Colonic mucosa (tissue), 4 donors: ENCODE data around the gene XKR7. TPM values are rescaled to one million over a fixed set of nuclear protein-coding genes. Genes with fewer than 3 reads are reported as not detected.
"Not testable (repeated sequence)": the region's sequence is repeated elsewhere in the genome, so short reads cannot be mapped to it uniquely, and the experiment has no call there.

Experiments used
- DNase-seq: peaks from one replicate; pipeline ENCODE4 v3.0.0-alpha.2; 2020
- H3K27ac ChIP-seq: fragments of 200-600 bp; one replicate; pipeline ENCODE4 v1.8.0; 2021
- H3K27me3 ChIP-seq: fragments of 200-600 bp; one replicate; pipeline ENCODE4 v1.8.0; 2021
- H3K36me3 ChIP-seq: fragments of 200-600 bp; one replicate; pipeline ENCODE4 v1.8.0; 2021
- H3K4me1 ChIP-seq: fragments of 200-600 bp; one replicate; pipeline ENCODE4 v1.8.0; 2021; ENCODE audit warnings: mild to moderate bottlenecking
- H3K4me3 ChIP-seq: fragments of 200-600 bp; one replicate; pipeline ENCODE4 v1.8.0; 2021
- H3K9ac ChIP-seq, 2 donors: one replicate each; pipeline ENCODE4 v1.7.0; 2013; ENCODE audit warnings: control low read depth in 2 of 2, low read depth in 2 of 2, low read length in 2 of 2
- H3K9me3 ChIP-seq: fragments of 200-600 bp; one replicate; pipeline ENCODE4 v1.8.0; 2021
- intact Hi-C: fragments of 100-400 bp; cut with DNase I; formaldehyde crosslinking; loops from one replicate; pipeline ENCODE4 v1.14.1; 2022
- total RNA-seq, 2 donors: library from RNA; stranded (reverse); fragmentation: NEBNext Ultra II Directional in 1 of 2; extraction: Animal tissue kit (Norgen Biotek cat#: 25700) in 1 of 2; gene quantifications; one replicate each; pipeline ENCODE4 v1.2.1, GENCODE V29; 2021
- TF ChIP-seq, protein P1 (sequence below): fragments of 200-600 bp; IDR thresholded peaks from one replicate; pipeline ENCODE4 v1.8.0; 2022; ENCODE audit warnings: antibody characterized with exemption, mild to moderate bottlenecking
- donor health status: healthy.
- donor health status: DM: no; HTN: no; CAD: no.
- donor health status: DM: no; HTN: no; CAD: no.

XKR7 gene
- total RNA-seq, 2 donors from 2014 or later: 0.07 to 0.16 TPM

- H3K9ac ChIP-seq: no peak overlapping the region
- H3K36me3 ChIP-seq: no peaks in the 10 kb centered on the region
- DNase-seq: no peak
- no peak overlapping the region for H3K27ac ChIP-seq
- H3K4me3 ChIP-seq: no peak overlapping the region
- TF ChIP-seq, protein P1, sequence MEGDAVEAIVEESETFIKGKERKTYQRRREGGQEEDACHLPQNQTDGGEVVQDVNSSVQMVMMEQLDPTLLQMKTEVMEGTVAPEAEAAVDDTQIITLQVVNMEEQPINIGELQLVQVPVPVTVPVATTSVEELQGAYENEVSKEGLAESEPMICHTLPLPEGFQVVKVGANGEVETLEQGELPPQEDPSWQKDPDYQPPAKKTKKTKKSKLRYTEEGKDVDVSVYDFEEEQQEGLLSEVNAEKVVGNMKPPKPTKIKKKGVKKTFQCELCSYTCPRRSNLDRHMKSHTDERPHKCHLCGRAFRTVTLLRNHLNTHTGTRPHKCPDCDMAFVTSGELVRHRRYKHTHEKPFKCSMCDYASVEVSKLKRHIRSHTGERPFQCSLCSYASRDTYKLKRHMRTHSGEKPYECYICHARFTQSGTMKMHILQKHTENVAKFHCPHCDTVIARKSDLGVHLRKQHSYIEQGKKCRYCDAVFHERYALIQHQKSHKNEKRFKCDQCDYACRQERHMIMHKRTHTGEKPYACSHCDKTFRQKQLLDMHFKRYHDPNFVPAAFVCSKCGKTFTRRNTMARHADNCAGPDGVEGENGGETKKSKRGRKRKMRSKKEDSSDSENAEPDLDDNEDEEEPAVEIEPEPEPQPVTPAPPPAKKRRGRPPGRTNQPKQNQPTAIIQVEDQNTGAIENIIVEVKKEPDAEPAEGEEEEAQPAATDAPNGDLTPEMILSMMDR: no peak
- H3K9me3 ChIP-seq: no peaks in the 10 kb centered on the region
- intact Hi-C loops: loop anchor here (5.0 to 10.0 kb wide), 2 partner anchors 179 to 211 kb away; no protein-coding TSS in a partner anchor
- H3K27me3 ChIP-seq: peaks cover 4% of the 10 kb centered on the region
- no peaks in the 10 kb centered on the region for H3K4me1 ChIP-seq
These were observed 65.4 kb downstream of the XKR7 start for GRCh38 chr20:32033316-32033715.

- H3K27ac ChIP-seq, DNase-seq: not testable (repeated sequence)
- intact Hi-C loops: loop anchor here (5.0 to 10.0 kb wide), 2 partner anchors 179 to 211 kb away; no protein-coding TSS in a partner anchor
These were observed 65.8 kb downstream of the XKR7 start for GRCh38 chr20:32033721-32034120.

GRCh38 chr20:32034581-32035425 is 66.9 kb downstream of the XKR7 start:
- intact Hi-C loops: loop anchor here (5.0 to 10.0 kb wide), 2 partner anchors 180 to 213 kb away; no protein-coding TSS in a partner anchor
- Histone ChIP-seq H3K27me3 (peaks cover 4% of the 10 kb centered on the region), H3K4me1 (no peaks in the 10 kb centered on the region), H3K9me3 (no peaks in the 10 kb centered on the region), H3K36me3 (no peaks in the 10 kb centered on the region), H3K9ac (no peak overlapping the region), H3K27ac (no peak overlapping the region), H3K4me3 (no peak overlapping the region)
- DNase-seq: no peak
- TF ChIP-seq, protein P1: no peak

More at GRCh38 chr20:32033721-32034120, 65.8 kb downstream of the XKR7 start:
- H3K36me3 ChIP-seq, H3K9me3 ChIP-seq, H3K9ac ChIP-seq, H3K27me3 ChIP-seq, H3K4me3 ChIP-seq, H3K4me1 ChIP-seq: not testable (repeated sequence)

GRCh38 chr20:32035426-32035779 is 67.5 kb downstream of the XKR7 start:
- no peaks in the 10 kb centered on the region for H3K4me1 ChIP-seq

DNA sequence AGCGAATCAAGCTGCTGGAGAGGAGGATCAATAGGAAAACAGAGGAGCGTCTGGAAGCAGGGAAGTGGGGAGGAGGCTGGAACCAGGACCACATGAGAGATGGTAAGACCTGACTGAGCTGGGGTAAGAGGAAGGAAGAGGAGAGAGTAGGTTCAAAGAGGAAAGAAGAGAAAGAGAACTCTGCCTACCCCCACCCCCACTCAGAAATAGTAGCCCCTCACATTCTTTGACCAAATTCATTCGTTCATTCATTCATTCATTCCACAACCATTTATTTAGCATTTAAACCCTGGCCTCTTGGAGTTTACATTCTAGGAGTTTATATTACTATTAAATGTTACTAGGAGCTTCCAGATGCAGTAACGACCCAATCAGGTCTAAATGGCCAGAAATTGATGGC is 68.3 kb downstream of the XKR7 start:
- Histone ChIP-seq H3K9me3 (no peaks in the 10 kb centered on the region), H3K27me3 (peaks cover 1% of the 10 kb centered on the region), H3K36me3 (no peaks in the 10 kb centered on the region), H3K4me3 (no peak overlapping the region), H3K4me1 (no peaks in the 10 kb centered on the region), H3K27ac (no peak overlapping the region), H3K9ac (no peak overlapping the region)
- no peak for DNase-seq
- intact Hi-C loops: loop anchor here (10.0 kb wide), 1 partner anchor 181 kb away; no protein-coding TSS in a partner anchor
- TF ChIP-seq, protein P1: no peak

More at GRCh38 chr20:32035426-32035779, 67.5 kb downstream of the XKR7 start:
- Histone ChIP-seq H3K27ac (no peak overlapping the region), H3K9me3 (no peaks in the 10 kb centered on the region), H3K4me3 (no peak overlapping the region), H3K27me3 (peaks cover 4% of the 10 kb centered on the region), H3K9ac (no peak overlapping the region), H3K36me3 (no peaks in the 10 kb centered on the region)
- TF ChIP-seq, protein P1: no peak
- DNase-seq: no peak
- intact Hi-C loops: loop anchor here (10.0 kb wide), 1 partner anchor 181 kb away; no protein-coding TSS in a partner anchor
